H7 (cell line): ENCODE measurements around the gene CD300LG. TPM values are rescaled to one million over a fixed set of nuclear protein-coding genes. Genes with fewer than 3 reads are reported as not detected.
"Not testable (repeated sequence)": the region's sequence is repeated elsewhere in the genome, so short reads cannot be mapped to it uniquely, and the experiment has no call there.

Experiments used
- DNase-seq: peaks from one replicate; pipeline ENCODE4 v3.0.0; 2012
- H3K27me3 ChIP-seq: 2 replicates; pipeline ENCODE4 v1.6.0; 2011; ENCODE audit warnings: mild to moderate bottlenecking, low read length; ENCODE audit not compliant: control insufficient read depth, insufficient read depth
- H3K36me3 ChIP-seq: replicated peaks from 2 replicates; pipeline ENCODE4 v1.5.1; 2011; ENCODE audit warnings: low read length; ENCODE audit not compliant: control insufficient read depth, insufficient read depth
- H3K4me3 ChIP-seq: 2 replicates; pipeline ENCODE4 v1.5.1; 2011; ENCODE audit warnings: low read depth, mild to moderate bottlenecking, control low read depth, low read length, moderate library complexity; ENCODE audit not compliant: insufficient read depth
- total RNA-seq: library from RNA; depleted of rRNA; stranded (reverse); fragments of >200 nt; shearing (Covaris generic); gene quantifications from 2 replicates; pipeline ENCODE4 v1.2.3, GENCODE V29; 2014

The CD300LG gene
- total RNA-seq, 1 experiment from 2014 or later: not detected

- peaks cover 13% of the 10 kb centered on the region for H3K27me3 ChIP-seq
- DNase-seq: peak; percentile 97
- H3K4me3 ChIP-seq: peak within 1 kb of the TSS; percentile 67
- H3K36me3 ChIP-seq: no peaks in the 10 kb centered on the region
Observed at GRCh38 chr17:43832976-43833829, 13.8 kb upstream of the CD300LG start, which contains the start of gene MPP3. MPP3 (minus strand) TSS chr17:43833146; CDS start chr17:43831906, 1,240 bp downstream.

- no peak for DNase-seq
- Histone ChIP-seq H3K36me3 (no peaks in the 10 kb centered on the region), H3K27me3 (peaks cover 13% of the 10 kb centered on the region), H3K4me3 (no peak overlapping the region)
Observed at GRCh38 chr17:43834106-43834505, 12.9 kb upstream of the CD300LG start.

- H3K36me3 ChIP-seq: no peaks in the 10 kb centered on the region
- no peak for DNase-seq
- no peak overlapping the region for H3K4me3 ChIP-seq
Observed at GRCh38 chr17:43839670-43840108, 7.3 kb upstream of the CD300LG start.

GRCh38 chr17:43840814-43841213, 6.2 kb upstream of the CD300LG start:
- Histone ChIP-seq H3K27me3 (no peaks in the 10 kb centered on the region), H3K36me3 (no peaks in the 10 kb centered on the region), H3K4me3 (no peak overlapping the region)
- DNase-seq: peak; percentile 69

More at GRCh38 chr17:43839670-43840108, 7.3 kb upstream of the CD300LG start:
- no peaks in the 10 kb centered on the region for H3K27me3 ChIP-seq

- no peak for DNase-seq
- H3K27me3 ChIP-seq: no peaks in the 10 kb centered on the region
- H3K36me3 ChIP-seq: no peaks in the 10 kb centered on the region
- no peak overlapping the region for H3K4me3 ChIP-seq
Observed at GRCh38 chr17:43841282-43841681, 5.7 kb upstream of the CD300LG start.

GRCh38 chr17:43842091-43842974, 4.6 kb upstream of the CD300LG start:
- not testable (repeated sequence) for H3K27me3 ChIP-seq, H3K36me3 ChIP-seq, DNase-seq, H3K4me3 ChIP-seq

GRCh38 chr17:43842975-43843325, 4.0 kb upstream of the CD300LG start:
- no peaks in the 10 kb centered on the region for H3K36me3 ChIP-seq
- no peak for DNase-seq
- H3K4me3 ChIP-seq: no peak overlapping the region
- no peaks in the 10 kb centered on the region for H3K27me3 ChIP-seq

GRCh38 chr17:43844241-43844640, 2.7 kb upstream of the CD300LG start:
- Histone ChIP-seq H3K36me3 (no peaks in the 10 kb centered on the region), H3K4me3 (no peak overlapping the region), H3K27me3 (no peaks in the 10 kb centered on the region)
- no peak for DNase-seq

- no peaks in the 10 kb centered on the region for H3K36me3 ChIP-seq
- H3K4me3 ChIP-seq: no peak overlapping the region
- no peak for DNase-seq
- no peaks in the 10 kb centered on the region for H3K27me3 ChIP-seq
Observed at GRCh38 chr17:43845766-43846165, 1.2 kb upstream of the CD300LG start.

- H3K27me3 ChIP-seq: no peaks in the 10 kb centered on the region
- peak; percentile 98 for DNase-seq
- no peaks in the 10 kb centered on the region for H3K36me3 ChIP-seq
- no peak overlapping the region for H3K4me3 ChIP-seq
Observed at GRCh38 chr17:43846221-43846712, 709 bp upstream of the CD300LG start.

GRCh38 chr17:43848601-43849000, 1.6 kb downstream of the CD300LG start:
- Histone ChIP-seq H3K4me3 (no peak overlapping the region), H3K27me3 (no peaks in the 10 kb centered on the region), H3K36me3 (no peaks in the 10 kb centered on the region)
- DNase-seq: peak; percentile 10

GRCh38 chr17:43849116-43849515, 2.1 kb downstream of the CD300LG start:
- no peak overlapping the region for H3K4me3 ChIP-seq
- peak; percentile 39 for DNase-seq
- H3K27me3 ChIP-seq: no peaks in the 10 kb centered on the region
- no peaks in the 10 kb centered on the region for H3K36me3 ChIP-seq

- no peak overlapping the region for H3K4me3 ChIP-seq
- DNase-seq: peak; percentile 27
- no peaks in the 10 kb centered on the region for H3K36me3 ChIP-seq
- no peaks in the 10 kb centered on the region; the same call in 1 of the 2 replicates for H3K27me3 ChIP-seq
Observed at GRCh38 chr17:43852571-43852970, 5.6 kb downstream of the CD300LG start.

- H3K4me3 ChIP-seq: no peak overlapping the region
- H3K27me3 ChIP-seq: no peaks in the 10 kb centered on the region; the same call in 1 of the 2 replicates
- DNase-seq: peak; percentile 16
- no peaks in the 10 kb centered on the region for H3K36me3 ChIP-seq
Observed at GRCh38 chr17:43853546-43853945, 6.6 kb downstream of the CD300LG start.
